C4-2B (cell line): ENCODE measurements around the gene FDX1.

Experiments
- ZFX ChIP-seq: fragments of 450-650 bp; IDR thresholded peaks from 2 replicates; pipeline ENCODE4 v1.6.1; 2017
- TF ChIP-seq, protein P1 (sequence below): fragments of 450-650 bp; conservative IDR thresholded peaks from 2 replicates; pipeline ENCODE4 v1.5.1; 2017; ENCODE audit warnings: mild to moderate bottlenecking

DNA sequence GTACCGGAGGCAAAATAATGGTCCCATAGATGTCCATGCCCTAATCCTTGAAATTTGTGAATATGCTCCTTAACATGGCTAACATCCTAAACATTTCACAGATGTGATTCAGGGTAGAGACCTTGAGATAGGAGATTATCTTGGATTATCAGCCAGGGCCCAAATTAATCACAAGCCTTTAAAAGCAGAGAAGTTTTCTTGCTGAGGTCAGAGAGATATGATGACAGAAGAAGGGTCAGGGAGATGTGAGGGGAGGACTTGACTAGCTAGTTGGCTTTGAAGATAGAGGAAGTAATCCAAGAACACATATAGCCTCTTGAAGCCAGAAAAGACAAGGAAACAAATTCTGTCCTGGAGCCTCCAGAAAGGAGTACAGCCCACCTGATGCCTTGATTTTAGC is 19.1 kb upstream of the FDX1 start:
- TF ChIP-seq, protein P1, sequence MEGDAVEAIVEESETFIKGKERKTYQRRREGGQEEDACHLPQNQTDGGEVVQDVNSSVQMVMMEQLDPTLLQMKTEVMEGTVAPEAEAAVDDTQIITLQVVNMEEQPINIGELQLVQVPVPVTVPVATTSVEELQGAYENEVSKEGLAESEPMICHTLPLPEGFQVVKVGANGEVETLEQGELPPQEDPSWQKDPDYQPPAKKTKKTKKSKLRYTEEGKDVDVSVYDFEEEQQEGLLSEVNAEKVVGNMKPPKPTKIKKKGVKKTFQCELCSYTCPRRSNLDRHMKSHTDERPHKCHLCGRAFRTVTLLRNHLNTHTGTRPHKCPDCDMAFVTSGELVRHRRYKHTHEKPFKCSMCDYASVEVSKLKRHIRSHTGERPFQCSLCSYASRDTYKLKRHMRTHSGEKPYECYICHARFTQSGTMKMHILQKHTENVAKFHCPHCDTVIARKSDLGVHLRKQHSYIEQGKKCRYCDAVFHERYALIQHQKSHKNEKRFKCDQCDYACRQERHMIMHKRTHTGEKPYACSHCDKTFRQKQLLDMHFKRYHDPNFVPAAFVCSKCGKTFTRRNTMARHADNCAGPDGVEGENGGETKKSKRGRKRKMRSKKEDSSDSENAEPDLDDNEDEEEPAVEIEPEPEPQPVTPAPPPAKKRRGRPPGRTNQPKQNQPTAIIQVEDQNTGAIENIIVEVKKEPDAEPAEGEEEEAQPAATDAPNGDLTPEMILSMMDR, result no peak
- no peak for TF ChIP-seq ZFX
